Vagina (tissue), 2 donors: Measurements from ENCODE around the gene INSIG2. TPM values are rescaled to one million over a fixed set of nuclear protein-coding genes. Genes with fewer than 3 reads are reported as not detected.

ENCODE experiments used
- DNase-seq, 2 donors: peaks; one replicate each; pipeline ENCODE4 v3.0.0-alpha.2; 2017; ENCODE audit errors: extremely low spot score in 2 of 2
- H3K27ac ChIP-seq: fragments of 200-600 bp; sonication (generic); one replicate; pipeline ENCODE4 v1.5.1; 2019
- H3K27me3 ChIP-seq: fragments of 200-600 bp; sonication (generic); one replicate; pipeline ENCODE4 v1.5.1; 2019
- H3K36me3 ChIP-seq, 2 donors: fragments of 200-600 bp; sonication (generic); one replicate each; pipeline ENCODE4 v1.5.1; 2017 to 2019
- H3K4me1 ChIP-seq: fragments of 200-600 bp; sonication (generic); one replicate; pipeline ENCODE4 v1.5.1; 2019
- H3K4me3 ChIP-seq, 2 donors: fragments of 200-600 bp; sonication (generic); 1 replicate in 1 of 2; 2 replicates in 1 of 2; pipeline ENCODE4 v1.5.1; 2016 to 2019
- H3K9me3 ChIP-seq: fragments of 200-600 bp; sonication (generic); one replicate; pipeline ENCODE4 v1.5.1; 2019
- POLR2A ChIP-seq, 2 donors: fragments of 450-650 bp; IDR thresholded peaks; one replicate each; pipeline ENCODE4 v1.6.1; 2017; ENCODE audit warnings: antibody characterized with exemption in 2 of 2, mild to moderate bottlenecking in 2 of 2, moderate library complexity in 2 of 2
- POLR2AphosphoS5 ChIP-seq, 2 donors: sonication (generic); formaldehyde crosslinking; IDR thresholded peaks; one replicate each; pipeline ENCODE4 v1.9.0; 2017; ENCODE audit warnings: antibody characterized with exemption in 2 of 2, mild to moderate bottlenecking in 2 of 2, low read depth in 1 of 2; ENCODE audit not compliant: insufficient read depth in 1 of 2
- intact Hi-C: fragments of 100-400 bp; cut with DNase I; formaldehyde crosslinking; loops from one replicate; pipeline ENCODE4 v1.15.1; 2023
- total RNA-seq: library from RNA; depleted of rRNA; stranded (reverse); fragments of >200 nt; gene quantifications from one replicate; pipeline ENCODE4 v1.2.3, GENCODE V29; 2016
- TF ChIP-seq, protein P1 (sequence below), 3 experiments: fragments of 450-650 bp in 2 of 3; fragments of 200-600 bp in 1 of 3; sonication (generic) in 1 of 3; IDR thresholded peaks; one replicate each; pipeline ENCODE4 v1.5.1; 2017 to 2019; ENCODE audit warnings: antibody characterized with exemption in 3 of 3, mild to moderate bottlenecking in 2 of 3, moderate library complexity in 2 of 3

INSIG2 gene
- total RNA-seq, 1 donor from 2014 or later, result 9.8 TPM

DNA sequence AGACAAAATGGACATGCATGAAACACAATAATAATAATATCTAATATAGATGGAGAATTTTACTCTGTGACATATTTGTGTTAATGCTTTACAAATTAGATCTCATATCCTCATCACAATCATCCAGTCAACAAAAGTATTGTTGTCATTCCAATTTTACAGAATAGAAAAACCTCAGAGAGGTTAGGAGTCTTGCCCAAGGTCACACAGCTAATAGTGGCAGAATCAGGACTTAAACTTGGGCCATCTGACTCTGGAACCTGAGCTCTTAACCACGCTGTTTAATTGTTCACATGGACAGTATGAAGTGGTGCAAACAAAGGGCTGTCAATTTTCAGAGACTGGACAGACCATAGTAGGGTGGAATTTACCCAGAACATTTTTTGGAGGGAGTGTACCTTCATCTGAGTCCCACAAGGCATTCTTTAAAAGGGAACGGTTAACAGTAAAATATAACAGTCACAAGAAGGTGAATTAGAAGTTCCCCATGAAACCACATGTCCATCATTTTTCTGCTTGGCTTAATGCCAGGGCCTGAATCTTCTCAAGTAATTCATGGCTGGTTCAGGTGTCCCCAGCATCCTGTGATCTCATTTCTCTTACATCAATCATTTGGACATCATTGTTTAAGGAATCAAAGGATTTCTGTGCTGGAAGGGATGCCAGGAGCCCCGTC, 39.0 kb upstream of the INSIG2 start:
- Histone ChIP-seq H3K27me3 (no peaks in the 10 kb centered on the region), H3K36me3 (no peaks in the 10 kb centered on the region), H3K4me1 (peaks cover 5% of the 10 kb centered on the region), H3K4me3 (no peak overlapping the region), H3K27ac (no peak overlapping the region), H3K9me3 (no peaks in the 10 kb centered on the region)
- TF ChIP-seq, protein P1, sequence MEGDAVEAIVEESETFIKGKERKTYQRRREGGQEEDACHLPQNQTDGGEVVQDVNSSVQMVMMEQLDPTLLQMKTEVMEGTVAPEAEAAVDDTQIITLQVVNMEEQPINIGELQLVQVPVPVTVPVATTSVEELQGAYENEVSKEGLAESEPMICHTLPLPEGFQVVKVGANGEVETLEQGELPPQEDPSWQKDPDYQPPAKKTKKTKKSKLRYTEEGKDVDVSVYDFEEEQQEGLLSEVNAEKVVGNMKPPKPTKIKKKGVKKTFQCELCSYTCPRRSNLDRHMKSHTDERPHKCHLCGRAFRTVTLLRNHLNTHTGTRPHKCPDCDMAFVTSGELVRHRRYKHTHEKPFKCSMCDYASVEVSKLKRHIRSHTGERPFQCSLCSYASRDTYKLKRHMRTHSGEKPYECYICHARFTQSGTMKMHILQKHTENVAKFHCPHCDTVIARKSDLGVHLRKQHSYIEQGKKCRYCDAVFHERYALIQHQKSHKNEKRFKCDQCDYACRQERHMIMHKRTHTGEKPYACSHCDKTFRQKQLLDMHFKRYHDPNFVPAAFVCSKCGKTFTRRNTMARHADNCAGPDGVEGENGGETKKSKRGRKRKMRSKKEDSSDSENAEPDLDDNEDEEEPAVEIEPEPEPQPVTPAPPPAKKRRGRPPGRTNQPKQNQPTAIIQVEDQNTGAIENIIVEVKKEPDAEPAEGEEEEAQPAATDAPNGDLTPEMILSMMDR (IDR thresholded peaks at IDR 0.05), result no peak
- TF ChIP-seq POLR2A (IDR thresholded peaks at IDR 0.05), result no peak
- no peak for TF ChIP-seq POLR2AphosphoS5 (IDR thresholded peaks at IDR 0.05; ENCODE audit: insufficient read depth in 1 of 2, low read depth in 1 of 2)
- DNase-seq, result no peak
- intact Hi-C loops, result loop anchor here (5.0 kb wide), 1 partner anchor 808 kb away; no protein-coding TSS in a partner anchor

GRCh38 chr2:118049816-118050140, 38.5 kb upstream of the INSIG2 start:
- Histone ChIP-seq H3K27ac (no peak overlapping the region), H3K9me3 (no peaks in the 10 kb centered on the region), H3K36me3 (no peaks in the 10 kb centered on the region), H3K4me3 (no peak overlapping the region), H3K4me1 (peaks cover 5% of the 10 kb centered on the region), H3K27me3 (no peaks in the 10 kb centered on the region)
- TF ChIP-seq POLR2AphosphoS5 (IDR thresholded peaks at IDR 0.05; ENCODE audit: insufficient read depth in 1 of 2, low read depth in 1 of 2) (no peak), POLR2A (IDR thresholded peaks at IDR 0.05) (no peak)
- TF ChIP-seq, protein P1 (IDR thresholded peaks at IDR 0.05), result no peak
- no peak for DNase-seq
- intact Hi-C loops, result loop anchor here (5.0 kb wide), 1 partner anchor 808 kb away; no protein-coding TSS in a partner anchor

GRCh38 chr2:118050386-118050785, 37.9 kb upstream of the INSIG2 start:
- Histone ChIP-seq H3K4me1 (peaks cover 5% of the 10 kb centered on the region), H3K27ac (no peak overlapping the region), H3K36me3 (no peaks in the 10 kb centered on the region), H3K9me3 (no peaks in the 10 kb centered on the region), H3K4me3 (no peak overlapping the region), H3K27me3 (no peaks in the 10 kb centered on the region)
- no peak for DNase-seq
- TF ChIP-seq, protein P1 (IDR thresholded peaks at IDR 0.05), result no peak
- TF ChIP-seq POLR2AphosphoS5 (IDR thresholded peaks at IDR 0.05; ENCODE audit: insufficient read depth in 1 of 2, low read depth in 1 of 2) (no peak), POLR2A (IDR thresholded peaks at IDR 0.05) (no peak)
- intact Hi-C loops, result no loop called here

GRCh38 chr2:118050974-118051373, 37.3 kb upstream of the INSIG2 start:
- TF ChIP-seq POLR2AphosphoS5 (IDR thresholded peaks at IDR 0.05; ENCODE audit: insufficient read depth in 1 of 2, low read depth in 1 of 2), result no peak
- TF ChIP-seq, protein P1 (IDR thresholded peaks at IDR 0.05), result no peak
- TF ChIP-seq POLR2A (IDR thresholded peaks at IDR 0.05), result no peak
- Histone ChIP-seq H3K27me3 (no peaks in the 10 kb centered on the region), H3K36me3 (no peaks in the 10 kb centered on the region), H3K4me3 (no peak overlapping the region), H3K27ac (no peak overlapping the region), H3K9me3 (no peaks in the 10 kb centered on the region), H3K4me1 (peaks cover 5% of the 10 kb centered on the region)
- DNase-seq, result no peak
- intact Hi-C loops, result no loop called here

- Histone ChIP-seq H3K36me3 (no peaks in the 10 kb centered on the region), H3K9me3 (no peaks in the 10 kb centered on the region), H3K27me3 (no peaks in the 10 kb centered on the region), H3K4me3 (no peak overlapping the region), H3K27ac (no peak overlapping the region), H3K4me1 (peaks cover 5% of the 10 kb centered on the region)
- DNase-seq, result no peak
- intact Hi-C loops, result no loop called here
- no peak for TF ChIP-seq POLR2A (IDR thresholded peaks at IDR 0.05)
- TF ChIP-seq POLR2AphosphoS5 (IDR thresholded peaks at IDR 0.05; ENCODE audit: insufficient read depth in 1 of 2, low read depth in 1 of 2), result no peak
- TF ChIP-seq, protein P1 (IDR thresholded peaks at IDR 0.05), result no peak
These were observed 36.4 kb upstream of the INSIG2 start for GRCh38 chr2:118051826-118052358.
